HG02642 (cell line): ENCODE data around the gene LARGE1.
"Not testable (repeated sequence)": the region's sequence is repeated elsewhere in the genome, so short reads cannot be mapped to it uniquely, and the experiment has no call there.

Experiments
- ATAC-seq: cut with Tn5 transposase; IDR thresholded peaks from one replicate; pipeline ENCODE4 v1.9.1; 2021; ENCODE audit warnings: mild to moderate bottlenecking; ENCODE audit not compliant: unreplicated experiment, poor library complexity

Gene LARGE1

DNA sequence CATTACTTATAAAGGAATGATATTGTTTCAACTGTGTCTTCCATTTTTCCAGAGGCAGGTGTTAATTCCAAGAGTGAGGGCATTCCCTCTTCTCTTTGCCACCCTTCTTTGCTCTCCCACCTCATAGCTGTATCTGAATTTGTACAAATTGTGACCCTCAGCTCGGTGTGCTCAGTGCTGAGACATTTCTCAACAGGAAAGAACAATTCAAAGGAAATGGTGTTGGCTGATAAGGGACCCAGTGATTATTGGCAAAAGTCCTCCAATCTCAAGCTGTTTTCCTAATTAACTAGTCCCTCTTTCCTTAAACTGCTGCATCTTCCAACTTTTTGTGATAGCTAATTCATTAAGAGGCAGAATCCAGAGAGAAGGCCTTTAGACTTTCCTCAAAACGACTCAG, 453.2 kb downstream of the LARGE1 start:
- no peak for ATAC-seq

DNA sequence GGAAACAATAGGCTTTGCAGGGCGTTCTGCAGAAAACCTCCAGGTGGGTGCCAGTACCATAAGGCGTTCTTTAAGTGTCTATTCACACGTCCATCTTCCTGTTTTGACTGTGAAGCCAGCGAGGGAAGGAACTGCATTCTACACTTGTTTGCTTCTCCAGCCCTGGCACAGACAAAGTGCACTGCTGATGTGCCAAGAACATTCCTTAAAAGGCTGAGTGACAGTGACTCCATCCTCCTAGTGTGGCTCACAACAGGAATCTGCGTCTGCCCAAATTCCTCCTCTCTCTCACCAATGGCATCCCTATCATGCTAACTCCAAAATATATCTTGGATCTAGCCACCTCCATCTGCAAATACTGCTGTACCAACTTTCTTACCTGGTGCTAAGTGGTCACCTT, 454.7 kb downstream of the LARGE1 start:
- no peak for ATAC-seq

DNA sequence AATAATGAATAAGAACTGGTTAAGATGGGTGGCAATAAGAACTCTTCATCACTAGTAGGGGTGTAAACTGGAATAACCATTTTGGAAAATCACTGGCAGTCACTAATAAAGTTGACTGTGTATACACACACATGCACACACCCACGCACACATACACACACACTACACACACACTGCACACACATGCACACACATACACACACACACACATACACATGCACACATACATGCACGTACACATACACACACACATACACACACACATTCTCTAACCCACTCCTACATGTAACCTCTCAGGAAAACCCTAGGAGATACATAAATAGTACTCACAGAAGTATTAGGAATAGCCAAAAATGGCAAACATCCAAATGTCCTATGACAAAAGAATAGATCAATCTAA, 455.6 kb downstream of the LARGE1 start:
- ATAC-seq: no peak

DNA sequence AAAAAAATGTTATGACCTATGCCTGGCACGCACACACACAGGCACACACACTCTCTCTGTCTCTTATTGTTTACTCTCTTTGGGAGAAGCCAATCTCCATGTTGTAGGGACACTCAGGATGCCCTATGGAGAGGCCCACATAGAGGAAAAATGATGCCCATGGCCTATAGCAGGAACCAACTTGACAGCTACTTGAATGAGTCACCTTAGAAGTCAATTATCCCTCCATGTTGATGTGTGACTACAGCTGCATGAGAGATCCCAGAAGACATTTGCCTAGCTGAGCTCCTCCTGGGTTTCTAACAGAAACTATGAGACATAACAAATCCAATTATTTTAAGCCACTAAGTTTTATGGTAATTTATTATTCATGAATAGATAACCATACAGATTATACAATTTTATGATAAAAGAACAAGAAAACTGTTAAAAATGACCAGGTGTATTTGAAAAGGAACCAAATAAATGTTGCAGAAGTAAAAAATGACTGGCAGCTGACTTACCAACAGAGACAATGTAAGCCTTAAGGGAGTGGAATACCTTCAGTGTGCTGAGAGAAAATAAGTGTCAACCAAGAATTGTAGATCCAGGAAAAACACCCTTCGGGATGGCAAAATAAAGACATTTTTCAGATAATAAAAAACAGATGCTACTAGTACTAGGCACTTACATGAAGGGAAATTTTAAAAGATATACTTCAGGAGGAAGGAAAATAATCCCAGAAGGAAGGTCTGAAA, 458.4 kb downstream of the LARGE1 start:
- no peak for ATAC-seq

DNA sequence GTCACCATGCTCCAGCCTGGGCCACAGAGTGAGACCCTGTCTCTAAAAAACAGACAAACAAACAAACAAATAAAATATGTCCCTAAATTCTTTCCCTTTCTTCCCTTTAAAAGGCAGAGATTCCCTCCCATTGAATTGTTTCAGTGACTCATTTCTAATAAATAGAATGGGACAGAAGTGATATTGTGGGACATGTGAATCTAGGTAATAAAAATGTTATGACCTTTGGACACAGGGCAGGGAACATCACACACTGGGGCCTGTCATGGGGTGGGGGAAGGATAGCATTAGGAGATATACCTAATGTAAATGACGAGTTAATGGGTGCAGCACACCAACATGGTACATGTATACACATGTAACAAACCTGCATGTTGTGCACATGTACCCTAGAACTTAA, 459.0 kb downstream of the LARGE1 start:
- not testable (repeated sequence) for ATAC-seq

DNA sequence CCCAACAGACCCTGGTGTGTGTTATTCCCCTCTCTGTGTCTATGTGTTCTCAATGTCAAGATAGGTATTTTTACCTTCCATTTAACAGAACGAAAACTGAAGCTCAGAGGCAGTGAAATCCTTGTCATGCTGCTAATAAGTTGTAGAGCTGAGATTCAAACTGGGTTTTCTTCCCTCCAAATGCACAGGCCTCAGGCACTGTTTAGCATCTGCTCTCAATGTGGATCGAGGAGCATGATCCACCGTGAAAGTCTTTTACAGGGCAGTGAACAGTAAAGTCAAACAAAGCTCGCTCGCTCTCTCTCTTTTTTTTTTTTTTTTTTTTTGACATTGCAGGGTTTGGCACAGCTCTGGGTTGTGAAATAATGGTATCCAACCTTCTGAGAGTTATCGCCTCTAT, 461.1 kb downstream of the LARGE1 start:
- no peak for ATAC-seq

DNA sequence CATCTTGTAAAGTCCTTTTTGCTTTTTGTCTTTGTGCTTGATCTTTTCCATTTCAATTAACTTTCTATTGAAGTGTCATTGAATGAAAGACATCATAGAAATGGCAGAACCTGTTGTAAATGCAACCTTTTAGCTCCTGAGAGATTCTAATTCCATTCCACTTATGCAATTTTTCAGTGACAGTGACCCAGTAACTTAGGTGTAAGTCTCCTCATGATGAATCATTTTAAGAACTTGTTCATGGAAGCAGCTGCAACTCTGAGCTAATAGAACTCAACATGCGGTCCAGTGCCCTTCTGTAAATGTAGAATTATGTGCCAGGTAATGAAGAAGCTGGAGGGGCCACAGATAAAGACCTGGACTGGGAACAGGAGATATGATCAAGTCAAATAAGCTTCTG, 463.8 kb downstream of the LARGE1 start:
- no peak for ATAC-seq

DNA sequence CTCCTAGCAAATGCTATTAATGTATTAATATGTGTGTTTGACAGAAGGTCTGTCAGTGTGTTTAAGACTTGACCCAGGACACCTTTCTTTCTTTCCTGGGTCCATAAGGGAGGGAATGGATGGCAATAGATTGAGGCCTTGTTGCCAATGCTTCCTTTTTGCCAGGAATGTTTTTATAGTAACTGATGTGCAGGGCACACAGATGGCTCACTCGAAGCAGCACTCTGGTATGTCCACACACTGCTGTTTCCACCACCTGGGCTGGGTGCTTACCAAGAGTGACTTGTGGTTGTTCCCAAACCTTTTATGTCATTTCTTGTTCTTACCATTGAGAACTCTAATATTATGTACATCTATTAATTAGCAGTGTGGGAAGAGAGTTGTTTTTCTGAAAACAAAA, 465.2 kb downstream of the LARGE1 start:
- no peak for ATAC-seq

DNA sequence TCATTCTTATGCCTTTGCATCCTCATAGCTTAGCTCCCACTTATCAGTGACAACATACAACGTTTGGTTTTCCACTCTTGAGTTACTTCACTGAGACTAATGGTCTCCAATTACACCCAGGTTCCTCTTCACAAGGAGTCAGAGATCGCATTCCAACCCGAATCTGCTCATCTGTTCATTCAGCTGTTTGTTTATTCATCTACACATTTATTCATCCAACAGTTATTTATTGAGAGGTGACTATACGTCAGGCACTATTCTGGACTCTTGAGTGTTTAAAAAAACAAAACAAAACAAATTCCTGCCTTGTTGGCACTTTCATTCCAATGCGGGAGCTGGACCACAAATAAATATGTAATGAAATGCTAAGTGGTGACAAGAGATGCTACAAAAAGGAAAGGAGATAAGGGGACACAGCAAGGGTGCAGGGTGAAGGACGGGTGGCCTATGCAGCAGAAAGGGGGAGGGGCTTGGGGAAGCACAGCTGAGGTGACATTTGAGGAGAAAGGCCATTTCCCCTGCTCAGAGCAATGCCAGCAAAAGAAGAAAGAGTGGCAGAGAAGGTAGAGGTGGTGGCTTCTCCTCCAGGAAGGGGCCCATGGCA, 468.3 kb downstream of the LARGE1 start:
- no peak for ATAC-seq

DNA sequence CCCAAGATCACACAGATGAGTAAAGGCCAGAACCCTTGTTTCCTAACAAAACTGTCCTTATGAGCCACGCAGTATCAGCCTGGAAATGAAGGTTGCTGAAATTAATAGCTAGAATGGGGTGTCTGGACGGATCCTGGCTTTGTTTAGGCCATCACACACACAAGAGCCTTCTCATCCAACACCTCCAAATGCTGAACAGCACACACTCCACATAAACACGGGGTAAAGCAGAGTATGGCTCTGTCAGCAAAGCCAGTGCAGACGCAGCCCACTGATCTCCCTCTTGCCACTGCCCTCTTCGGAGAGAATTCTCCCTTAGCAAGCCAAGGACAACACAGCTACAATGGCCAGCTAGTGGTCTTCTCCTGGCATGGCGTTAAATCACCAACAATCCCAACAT, 469.5 kb downstream of the LARGE1 start:
- no peak for ATAC-seq

DNA sequence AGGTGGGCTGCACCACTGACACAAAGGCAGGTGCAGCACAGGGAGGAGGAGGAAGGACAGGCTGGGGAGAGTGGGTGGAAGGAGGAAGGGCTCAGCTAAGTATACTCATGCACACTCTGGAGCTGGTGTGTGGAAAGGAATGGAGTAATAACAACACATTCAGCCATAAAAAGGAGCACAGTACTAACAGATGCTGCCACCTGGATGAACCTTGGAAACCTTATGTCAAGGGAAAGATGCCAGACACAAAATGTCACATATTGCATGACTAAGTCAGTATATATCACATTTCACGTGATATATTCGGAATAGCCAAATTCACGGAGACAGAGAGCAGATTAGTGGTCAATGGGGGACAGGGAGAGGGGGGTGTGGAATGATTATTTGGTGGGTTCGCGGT, 472.5 kb downstream of the LARGE1 start:
- no peak for ATAC-seq

DNA sequence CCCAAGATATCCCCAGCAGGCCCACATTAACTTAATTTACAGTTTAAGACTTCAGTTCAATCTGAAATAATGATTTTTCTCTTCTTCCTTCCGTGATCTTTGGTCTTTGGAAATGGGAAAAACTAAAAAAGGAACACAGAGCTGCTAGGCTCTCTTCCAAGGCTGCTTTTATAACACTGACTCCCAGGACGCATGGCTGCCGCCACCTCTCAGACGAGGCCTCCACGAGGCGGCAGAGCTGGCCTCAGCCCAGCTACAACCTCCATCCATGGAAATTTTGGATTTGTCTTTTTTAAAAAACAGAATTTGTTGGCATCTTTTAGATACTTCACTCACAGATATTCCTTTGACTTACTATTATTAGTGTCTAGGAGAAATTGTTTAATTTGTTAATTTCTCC, 476.6 kb downstream of the LARGE1 start:
- no peak for ATAC-seq

DNA sequence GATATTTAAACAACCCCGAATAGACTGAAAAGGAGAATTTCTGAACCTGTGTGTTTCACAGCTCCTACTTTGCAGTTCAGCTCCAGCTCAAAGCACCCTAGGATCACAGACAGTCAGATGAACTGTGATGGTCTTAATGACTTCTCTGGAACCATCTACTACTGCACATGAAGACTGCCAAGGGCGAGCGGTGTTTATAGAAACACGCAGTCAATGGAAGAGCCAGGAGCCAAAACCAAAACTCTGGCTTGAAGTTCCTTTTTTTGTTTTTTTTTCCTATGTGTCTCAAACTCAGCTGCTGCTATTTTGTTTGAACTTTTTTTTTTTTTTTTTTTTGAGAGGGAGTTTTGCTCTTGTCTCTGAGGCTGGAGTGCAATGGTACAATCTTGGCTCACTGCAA, 479.5 kb downstream of the LARGE1 start:
- ATAC-seq: no peak

DNA sequence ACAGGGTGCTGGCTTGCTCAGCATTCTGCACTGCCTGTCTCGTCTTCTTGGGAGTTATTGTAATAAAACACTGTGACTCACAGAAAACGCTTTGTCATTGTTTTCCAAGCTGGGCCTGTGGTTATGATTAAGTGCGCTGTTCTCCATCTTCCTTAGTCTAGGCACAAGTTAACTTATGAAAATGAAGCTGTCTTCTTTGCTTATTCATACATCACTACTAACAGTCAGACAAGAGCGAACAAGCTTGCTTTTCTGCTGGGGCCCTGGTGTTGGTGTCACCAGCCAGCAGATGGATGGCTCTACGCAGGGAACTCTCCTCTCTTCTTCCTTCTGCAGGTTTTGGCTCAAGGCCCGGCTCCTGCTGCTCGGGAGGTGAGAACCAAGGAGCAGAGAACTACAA, 482.0 kb downstream of the LARGE1 start:
- ATAC-seq: no peak

DNA sequence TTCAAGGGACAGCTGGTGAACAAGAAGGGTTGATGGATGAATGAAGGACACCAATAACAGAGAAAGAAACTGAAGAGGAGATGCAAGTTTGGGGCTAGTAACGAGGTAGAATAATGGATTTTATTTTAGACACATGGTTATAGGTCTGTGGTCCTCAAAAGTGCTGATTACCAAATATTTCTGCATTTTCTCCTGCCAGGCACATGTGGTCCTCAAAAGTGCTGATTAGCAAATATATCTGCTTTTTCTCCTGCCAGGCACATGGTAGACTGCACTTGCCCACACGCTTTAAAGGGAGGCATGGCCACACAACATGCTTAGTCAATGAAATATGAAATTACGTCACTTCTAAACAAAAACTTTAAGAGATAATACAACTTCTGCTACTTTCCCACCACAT, 489.0 kb downstream of the LARGE1 start:
- no peak for ATAC-seq

DNA sequence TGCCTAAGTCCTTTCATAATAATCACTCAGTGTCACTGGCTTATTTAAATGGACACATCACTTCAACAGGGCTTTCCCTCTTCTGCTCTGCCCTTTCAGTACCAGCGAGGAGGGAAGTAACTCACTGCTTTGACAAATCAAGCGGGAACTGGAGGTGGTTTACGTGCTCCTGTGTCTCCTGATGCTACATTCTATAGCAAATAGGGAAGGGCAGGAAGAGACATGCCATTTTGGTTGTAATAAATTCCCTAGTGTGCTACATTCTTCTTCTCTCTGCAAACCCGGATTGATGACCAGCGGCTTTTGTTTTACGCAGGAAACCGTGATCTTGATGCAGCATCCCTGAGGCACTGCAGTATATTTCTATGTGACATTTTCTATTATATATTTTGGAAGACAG, 491.0 kb downstream of the LARGE1 start:
- ATAC-seq: no peak

DNA sequence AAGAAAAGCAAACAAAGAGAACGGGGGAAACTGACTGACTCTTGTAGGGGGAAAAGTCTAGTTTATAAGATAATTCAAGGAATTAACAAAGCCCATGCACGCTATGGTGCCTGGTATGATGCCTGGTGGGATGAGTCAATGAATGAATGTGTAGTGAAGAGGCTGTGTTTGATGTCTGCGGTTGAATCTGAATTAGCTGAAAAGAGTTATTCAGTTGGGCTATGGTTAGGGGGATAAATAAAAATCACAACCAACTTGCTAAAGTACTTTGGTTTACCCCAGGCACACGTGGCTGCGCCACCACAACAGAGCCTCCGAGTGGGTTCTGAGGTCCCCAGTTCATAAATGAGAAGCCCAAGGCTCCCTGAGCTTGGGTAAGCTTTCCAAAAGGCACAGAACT, 492.8 kb downstream of the LARGE1 start:
- ATAC-seq: no peak

DNA sequence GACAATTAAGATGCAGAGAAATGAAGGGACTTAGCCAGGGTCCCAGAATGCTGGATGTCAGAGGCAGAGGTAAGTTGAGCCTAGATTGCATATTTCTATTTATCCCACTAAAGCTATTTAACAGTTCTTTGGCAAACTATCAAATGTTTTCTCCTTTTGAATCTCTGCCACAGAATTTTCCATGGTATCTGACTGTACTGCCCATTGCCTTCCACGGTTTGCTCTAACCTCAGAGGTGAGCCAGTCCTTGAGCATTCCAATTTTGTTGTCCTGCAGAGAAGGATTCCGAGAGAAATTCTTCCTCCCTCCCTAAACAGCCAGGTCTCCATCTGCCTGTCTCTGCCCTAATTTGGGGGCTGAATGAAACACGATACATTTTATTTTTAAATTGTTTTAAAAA, 493.8 kb downstream of the LARGE1 start:
- no peak for ATAC-seq

DNA sequence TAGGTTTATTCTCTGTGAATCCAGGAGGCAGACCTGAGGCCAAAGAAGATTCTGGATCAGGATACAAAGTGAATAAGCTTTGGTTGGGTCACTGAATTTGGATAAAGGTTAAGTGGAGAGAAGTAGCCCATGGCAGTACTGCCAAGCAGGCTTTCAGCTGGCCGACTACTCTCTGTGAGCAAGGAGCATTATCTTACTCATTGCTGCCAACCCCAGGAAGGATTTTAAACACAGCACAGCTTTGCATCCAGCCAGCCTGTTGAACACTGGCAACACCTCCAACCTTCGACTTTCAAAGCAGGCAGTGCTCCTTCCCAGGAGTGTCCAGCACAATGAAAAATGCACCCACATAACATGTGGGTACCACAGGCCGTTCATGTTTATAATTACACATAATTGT, 498.4 kb downstream of the LARGE1 start:
- no peak for ATAC-seq

DNA sequence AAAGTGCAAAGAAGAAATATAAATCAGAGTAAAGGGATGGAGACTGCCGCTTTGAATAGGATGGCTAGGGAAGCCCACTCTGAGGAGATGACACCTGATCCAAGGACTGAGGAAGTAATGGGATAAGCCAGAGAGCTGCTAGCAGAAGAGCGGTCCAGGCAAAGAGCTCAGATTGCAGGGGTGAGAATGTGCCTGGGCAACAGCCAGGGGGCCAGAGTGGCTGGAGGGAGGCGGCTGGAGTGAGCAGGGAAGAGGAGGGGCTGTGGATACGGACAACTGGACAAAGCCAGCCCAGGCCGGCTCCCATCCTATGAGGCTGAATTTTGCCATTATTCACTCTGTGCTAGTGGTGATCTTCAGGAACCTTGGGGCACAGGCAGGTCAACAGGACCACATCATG, 501.8 kb downstream of the LARGE1 start:
- no peak for ATAC-seq

DNA sequence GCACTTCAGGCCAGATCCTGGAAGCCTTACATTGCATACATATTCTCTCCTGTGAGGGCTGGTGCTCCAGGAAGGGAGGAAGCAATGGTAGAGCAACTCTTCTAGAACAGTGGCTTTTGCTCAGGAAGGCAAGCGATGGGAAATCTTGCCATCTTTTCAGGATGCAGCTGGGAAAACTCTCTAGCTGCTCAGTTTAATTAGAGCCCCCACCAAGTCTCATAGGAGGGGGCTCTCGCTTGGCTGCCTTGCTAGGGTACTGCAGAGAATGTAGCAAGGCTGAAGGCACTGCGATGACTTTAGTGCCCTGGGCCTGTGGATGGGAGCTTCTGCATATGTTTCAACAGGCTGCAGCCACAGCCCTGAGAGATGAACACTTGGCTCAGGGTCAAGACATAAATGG, 504.9 kb downstream of the LARGE1 start:
- no peak for ATAC-seq

DNA sequence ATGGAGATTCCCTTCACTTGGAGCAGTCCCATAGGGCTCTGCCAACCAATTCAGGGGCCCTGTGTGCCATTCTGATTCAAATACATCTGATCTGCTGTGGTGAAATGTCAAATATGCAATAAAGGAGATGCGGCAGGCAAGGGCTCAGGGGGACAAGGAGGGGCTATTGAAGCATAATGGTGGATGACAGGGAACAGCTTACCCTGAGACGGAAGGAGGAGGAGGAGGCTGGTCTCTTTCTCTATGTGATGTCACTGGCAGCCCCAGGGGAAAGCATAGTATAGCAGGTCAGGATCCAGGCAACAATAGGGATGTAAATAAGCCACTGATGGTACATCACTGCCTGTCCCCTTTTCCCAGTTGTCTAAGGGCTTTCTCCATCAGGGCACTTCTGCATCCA, 511.2 kb downstream of the LARGE1 start:
- ATAC-seq: no peak
